SU-DHL-6 (cell line): ENCODE results near the gene C1QTNF1.

ENCODE experiments used
- H2AFZ ChIP-seq: fragments of 200-600 bp; sonication (generic); 2 replicates; pipeline ENCODE4 v1.6.1; 2014; ENCODE audit warnings: low read depth, mild to moderate bottlenecking, moderate library complexity, mixed read lengths, antibody characterized with exemption, low read length; ENCODE audit not compliant: severe bottlenecking
- H3F3A ChIP-seq: fragments of 200-600 bp; shearing (Covaris generic); 2 replicates; pipeline ENCODE4 v1.6.0; 2016; ENCODE audit warnings: antibody characterized with exemption, mild to moderate bottlenecking; ENCODE audit not compliant: insufficient read depth
- H3K27ac ChIP-seq: fragments of 200-600 bp; sonication (generic); 2 replicates; pipeline ENCODE4 v1.5.1; 2016; ENCODE audit warnings: low read depth, mild to moderate bottlenecking, low read length, moderate library complexity, mixed read lengths
- H3K27me3 ChIP-seq: fragments of 200-600 bp; sonication (generic), shearing (Covaris generic); 2 replicates; pipeline ENCODE4 v1.6.0; 2014; ENCODE audit warnings: mild to moderate bottlenecking, low read length
- H3K36me3 ChIP-seq: fragments of 200-600 bp; sonication (generic); 2 replicates; pipeline ENCODE4 v1.6.1; 2014; ENCODE audit warnings: mild to moderate bottlenecking, low read length, mixed read lengths
- H3K4me2 ChIP-seq: fragments of 300-600, 200-600 bp; shearing (Covaris generic), sonication (generic); 2 replicates; pipeline ENCODE4 v1.6.0; 2014; ENCODE audit warnings: low read length, low read depth, mild to moderate bottlenecking; ENCODE audit not compliant: poor library complexity, severe bottlenecking
- H3K4me3 ChIP-seq: fragments of 200-600 bp; sonication (generic); 2 replicates; pipeline ENCODE4 v1.5.1; 2014; ENCODE audit warnings: antibody characterized with exemption, low read length, mild to moderate bottlenecking, mixed read lengths; ENCODE audit not compliant: insufficient read depth, poor library complexity, severe bottlenecking
- H3K79me2 ChIP-seq: fragments of 200-600 bp; sonication (generic); 2 replicates; pipeline ENCODE4 v1.6.1; 2014; ENCODE audit warnings: mild to moderate bottlenecking, low read length, moderate library complexity; ENCODE audit not compliant: insufficient read depth
- H3K9ac ChIP-seq: fragments of 200-600 bp; sonication (generic); 2 replicates; pipeline ENCODE4 v1.7.0; 2014; ENCODE audit warnings: mild to moderate bottlenecking, low read length
- H3K9me2 ChIP-seq: fragments of 200-600 bp; sonication (generic); replicated peaks from 2 replicates; pipeline ENCODE4 v1.6.1; 2014; ENCODE audit warnings: low read length; ENCODE audit not compliant: insufficient read depth
- H3K9me3 ChIP-seq: fragments of 200-600 bp; sonication (generic); 2 replicates; pipeline ENCODE4 v1.6.1; 2014; ENCODE audit warnings: low read length, mixed read lengths; ENCODE audit not compliant: insufficient read depth
- H4K20me1 ChIP-seq: fragments of 200-600 bp; sonication (generic); 2 replicates; pipeline ENCODE4 v1.6.1; 2014; ENCODE audit warnings: low read depth, mild to moderate bottlenecking, antibody characterized with exemption, low read length, moderate library complexity, mixed read lengths
- EZH2phosphoT487 ChIP-seq: fragments of 200-600 bp; sonication (generic), shearing (Covaris generic); conservative IDR thresholded peaks from 2 replicates; pipeline ENCODE4 v1.6.1; 2018; ENCODE audit warnings: mild to moderate bottlenecking, antibody characterized with exemption, low read length, moderate library complexity, mixed read lengths
- TF ChIP-seq, protein P1 (sequence below): fragments of 200-600 bp; sonication (generic); IDR thresholded peaks from one replicate; pipeline ENCODE4 v1.5.1; 2017; ENCODE audit warnings: antibody characterized with exemption, mild to moderate bottlenecking, low read length, moderate library complexity; ENCODE audit not compliant: insufficient read depth, poor library complexity, severe bottlenecking

C1QTNF1 gene

DNA sequence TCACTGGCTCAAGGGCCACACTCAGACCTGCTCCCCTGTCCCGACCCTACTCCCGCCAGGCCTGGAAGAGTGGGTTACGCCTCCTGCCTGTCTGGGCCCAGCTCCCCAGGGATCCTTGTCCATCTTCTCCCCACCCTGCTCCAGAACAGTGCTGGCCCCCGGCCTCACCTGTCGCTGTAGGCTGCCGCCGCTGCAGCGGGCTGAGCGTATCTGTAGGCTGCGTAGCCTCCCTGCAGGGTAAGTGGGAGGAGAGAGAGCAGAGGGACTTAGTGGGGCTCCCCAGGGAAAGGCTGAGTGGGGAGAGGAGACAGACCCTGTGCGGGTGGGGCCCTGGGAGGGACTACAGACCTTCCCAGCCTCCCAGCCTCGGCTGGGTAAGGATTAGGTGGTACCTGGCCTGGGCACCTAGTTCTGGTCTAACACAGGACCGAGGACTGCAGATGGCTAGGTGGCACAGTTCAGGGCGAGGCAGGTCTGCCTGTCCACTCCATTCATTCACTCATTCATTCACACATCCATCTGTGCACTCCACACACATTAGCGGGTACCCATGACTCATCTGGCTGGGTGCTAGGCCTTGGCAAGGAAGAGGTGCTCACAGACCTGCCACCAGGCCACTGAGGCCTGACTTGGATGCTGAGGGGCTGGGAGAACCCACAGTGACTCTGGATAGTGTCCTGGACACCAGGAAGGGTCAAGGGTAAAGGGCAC lies 71.5 kb downstream of the C1QTNF1 start:
- no peaks in the 10 kb centered on the region for H3K27me3 ChIP-seq
- TF ChIP-seq, protein P1, sequence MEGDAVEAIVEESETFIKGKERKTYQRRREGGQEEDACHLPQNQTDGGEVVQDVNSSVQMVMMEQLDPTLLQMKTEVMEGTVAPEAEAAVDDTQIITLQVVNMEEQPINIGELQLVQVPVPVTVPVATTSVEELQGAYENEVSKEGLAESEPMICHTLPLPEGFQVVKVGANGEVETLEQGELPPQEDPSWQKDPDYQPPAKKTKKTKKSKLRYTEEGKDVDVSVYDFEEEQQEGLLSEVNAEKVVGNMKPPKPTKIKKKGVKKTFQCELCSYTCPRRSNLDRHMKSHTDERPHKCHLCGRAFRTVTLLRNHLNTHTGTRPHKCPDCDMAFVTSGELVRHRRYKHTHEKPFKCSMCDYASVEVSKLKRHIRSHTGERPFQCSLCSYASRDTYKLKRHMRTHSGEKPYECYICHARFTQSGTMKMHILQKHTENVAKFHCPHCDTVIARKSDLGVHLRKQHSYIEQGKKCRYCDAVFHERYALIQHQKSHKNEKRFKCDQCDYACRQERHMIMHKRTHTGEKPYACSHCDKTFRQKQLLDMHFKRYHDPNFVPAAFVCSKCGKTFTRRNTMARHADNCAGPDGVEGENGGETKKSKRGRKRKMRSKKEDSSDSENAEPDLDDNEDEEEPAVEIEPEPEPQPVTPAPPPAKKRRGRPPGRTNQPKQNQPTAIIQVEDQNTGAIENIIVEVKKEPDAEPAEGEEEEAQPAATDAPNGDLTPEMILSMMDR, result no peak
- no peak for TF ChIP-seq EZH2phosphoT487
- H3K79me2 ChIP-seq, result no peaks in the 10 kb centered on the region
- H3K4me3 ChIP-seq, result no peak overlapping the region
- H3K4me2 ChIP-seq, result no peak overlapping the region
- no peaks in the 10 kb centered on the region for H3K9me3 ChIP-seq
- H3K36me3 ChIP-seq, result no peaks in the 10 kb centered on the region
- H4K20me1 ChIP-seq, result no peaks in the 10 kb centered on the region
- no peaks in the 10 kb centered on the region for H3K9me2 ChIP-seq
- no peak overlapping the region for H2AFZ ChIP-seq
- H3K9ac ChIP-seq, result no peak overlapping the region
- no peaks in the 10 kb centered on the region for H3F3A ChIP-seq
- H3K27ac ChIP-seq, result no peak overlapping the region

DNA sequence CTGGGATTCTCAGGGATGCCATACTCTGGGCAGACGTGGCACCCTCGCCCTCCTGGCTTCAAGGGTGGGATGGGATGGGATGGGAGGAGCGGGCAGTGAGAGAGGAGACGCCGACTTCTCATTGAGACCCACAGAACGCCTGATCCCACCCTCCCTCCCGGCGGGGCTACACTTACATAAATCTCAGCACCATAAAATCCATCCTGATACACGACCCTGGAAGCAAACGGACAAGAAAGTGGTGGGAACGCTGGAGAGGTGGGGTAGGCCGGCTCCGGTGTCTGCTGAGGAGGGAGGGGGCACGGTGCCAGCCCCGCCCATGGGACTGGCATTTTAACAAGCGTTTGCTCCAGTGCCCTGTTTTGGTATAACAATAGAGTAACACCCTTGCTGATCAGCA lies 72.5 kb downstream of the C1QTNF1 start:
- Histone ChIP-seq H2AFZ (no peak overlapping the region), H3K36me3 (no peaks in the 10 kb centered on the region), H3K4me3 (no peak overlapping the region), H3K79me2 (no peaks in the 10 kb centered on the region), H3K27me3 (no peaks in the 10 kb centered on the region), H3F3A (no peaks in the 10 kb centered on the region), H3K9me2 (no peaks in the 10 kb centered on the region), H3K27ac (no peak overlapping the region), H3K4me2 (no peak overlapping the region), H3K9ac (no peak overlapping the region), H4K20me1 (no peaks in the 10 kb centered on the region), H3K9me3 (no peaks in the 10 kb centered on the region)
- no peak for TF ChIP-seq EZH2phosphoT487
- TF ChIP-seq, protein P1, result no peak

DNA sequence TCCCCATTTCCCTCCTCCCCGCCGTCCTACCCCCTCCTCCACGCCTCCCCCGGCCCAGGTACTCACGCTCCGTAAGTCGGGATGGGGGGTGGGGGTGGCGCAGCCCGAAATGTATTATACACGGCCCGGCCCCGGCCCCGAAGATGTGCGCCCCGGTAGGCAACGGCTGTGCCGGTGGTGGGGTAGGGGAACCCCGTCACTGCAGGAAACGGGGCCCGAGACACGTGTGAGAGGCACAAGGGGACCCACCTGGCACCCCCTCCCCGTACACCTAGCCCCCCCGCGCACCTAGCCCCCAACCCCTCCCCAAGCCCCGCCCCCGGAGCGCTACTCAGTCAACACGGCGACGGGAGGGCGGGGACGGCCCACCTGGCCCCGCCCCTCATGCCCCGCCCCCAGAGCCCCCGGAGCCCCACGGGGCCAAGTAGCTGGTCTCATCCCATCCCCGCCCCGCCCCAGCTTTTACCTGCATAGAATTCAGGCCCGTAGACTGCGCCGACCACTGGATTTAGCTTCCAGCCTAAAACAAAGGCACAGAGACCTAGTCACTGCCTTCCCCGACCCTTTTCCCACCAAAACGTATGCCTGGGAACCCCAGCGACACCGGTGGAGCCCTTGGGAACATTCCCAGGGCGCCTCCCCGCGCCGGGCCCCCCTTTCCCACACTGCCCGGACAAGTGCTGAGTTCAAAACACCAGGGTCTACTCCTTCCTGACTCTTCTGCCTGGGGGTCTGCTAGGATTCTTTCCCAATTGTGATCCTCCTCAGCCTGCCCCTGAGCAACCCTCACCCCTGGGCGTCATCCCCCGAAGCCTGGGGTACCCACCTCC lies 73.5 kb downstream of the C1QTNF1 start:
- Histone ChIP-seq H3K4me2 (no peak overlapping the region), H3K9ac (no peak overlapping the region), H4K20me1 (no peaks in the 10 kb centered on the region), H3F3A (no peaks in the 10 kb centered on the region), H3K27me3 (no peaks in the 10 kb centered on the region), H2AFZ (no peak overlapping the region), H3K4me3 (no peak overlapping the region), H3K27ac (no peak overlapping the region), H3K9me3 (no peaks in the 10 kb centered on the region), H3K79me2 (no peaks in the 10 kb centered on the region), H3K9me2 (no peaks in the 10 kb centered on the region), H3K36me3 (no peaks in the 10 kb centered on the region)
- TF ChIP-seq EZH2phosphoT487, result no peak
- TF ChIP-seq, protein P1, result no peak
